Neural progenitor cell (in vitro differentiated cells): ENCODE data around the gene ITGBL1.

Experiments used
- CTCF ChIP-seq: fragments of 200-600 bp; sonication (generic); IDR thresholded peaks from 2 replicates; pipeline ENCODE4 v1.5.1; 2017; ENCODE audit warnings: antibody characterized with exemption, mild to moderate bottlenecking
- EZH2 ChIP-seq: fragments of 200-600 bp; sonication (generic); IDR thresholded peaks from 2 replicates; pipeline ENCODE4 v1.6.1; 2017; ENCODE audit warnings: antibody characterized with exemption, mild to moderate bottlenecking, moderate library complexity
- EZH2phosphoT487 ChIP-seq: fragments of 200-600 bp; sonication (generic); IDR thresholded peaks from 2 replicates; pipeline ENCODE4 v1.6.1; 2017; ENCODE audit warnings: antibody characterized with exemption

- TF ChIP-seq CTCF: no peak
- TF ChIP-seq EZH2phosphoT487: no peak
- TF ChIP-seq EZH2: no peak
Observed at GRCh38 chr13:101486708-101487437, 34.4 kb downstream of the ITGBL1 start.
